Lower leg skin (tissue), 3 donors: ENCODE results near the gene EPB41.

ENCODE experiments used
- POLR2A ChIP-seq, 2 donors: fragments of 450-650 bp; IDR thresholded peaks; one replicate each; pipeline ENCODE4 v1.6.1; 2016 to 2017; ENCODE audit warnings: antibody characterized with exemption in 2 of 2, mild to moderate bottlenecking in 1 of 2, moderate library complexity in 1 of 2
- TF ChIP-seq, protein P1 (sequence below), 3 donors: fragments of 450-650 bp; IDR thresholded peaks; one replicate each; pipeline ENCODE4 v1.5.1; 2016; ENCODE audit warnings: antibody characterized with exemption in 3 of 3, mild to moderate bottlenecking in 3 of 3, moderate library complexity in 2 of 3

GRCh38 chr1:29121936-29122681 lies 207.7 kb downstream of the EPB41 start:
- TF ChIP-seq, protein P1, sequence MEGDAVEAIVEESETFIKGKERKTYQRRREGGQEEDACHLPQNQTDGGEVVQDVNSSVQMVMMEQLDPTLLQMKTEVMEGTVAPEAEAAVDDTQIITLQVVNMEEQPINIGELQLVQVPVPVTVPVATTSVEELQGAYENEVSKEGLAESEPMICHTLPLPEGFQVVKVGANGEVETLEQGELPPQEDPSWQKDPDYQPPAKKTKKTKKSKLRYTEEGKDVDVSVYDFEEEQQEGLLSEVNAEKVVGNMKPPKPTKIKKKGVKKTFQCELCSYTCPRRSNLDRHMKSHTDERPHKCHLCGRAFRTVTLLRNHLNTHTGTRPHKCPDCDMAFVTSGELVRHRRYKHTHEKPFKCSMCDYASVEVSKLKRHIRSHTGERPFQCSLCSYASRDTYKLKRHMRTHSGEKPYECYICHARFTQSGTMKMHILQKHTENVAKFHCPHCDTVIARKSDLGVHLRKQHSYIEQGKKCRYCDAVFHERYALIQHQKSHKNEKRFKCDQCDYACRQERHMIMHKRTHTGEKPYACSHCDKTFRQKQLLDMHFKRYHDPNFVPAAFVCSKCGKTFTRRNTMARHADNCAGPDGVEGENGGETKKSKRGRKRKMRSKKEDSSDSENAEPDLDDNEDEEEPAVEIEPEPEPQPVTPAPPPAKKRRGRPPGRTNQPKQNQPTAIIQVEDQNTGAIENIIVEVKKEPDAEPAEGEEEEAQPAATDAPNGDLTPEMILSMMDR (IDR thresholded peaks at IDR 0.05) = no peak
- no peak for TF ChIP-seq POLR2A (IDR thresholded peaks at IDR 0.05)
